Stimulated activated effector memory CD8-positive, alpha-beta T cell treated with anti-CD3 and anti-CD28 coated beads, Interleukin-12 subunit alpha, Interleukin-12 subunit beta, amount 100 ng/mL, for 72 hours (primary cell): ENCODE results near the gene OR52K2.

Experiments used
- ATAC-seq: fragments of 150-1000 bp; cut with Tn5 transposase; 2 replicates; pipeline ENCODE4 v1.10.0; 2021
- DNase-seq, 2 donors: peaks; one replicate each; pipeline ENCODE4 v3.0.0; 2021 to 2022; ENCODE audit warnings: low spot score in 2 of 2
- H3K27ac Mint-ChIP-seq: one replicate; pipeline ENCODE4 v1.8.0; 2022; ENCODE audit warnings: mild to moderate bottlenecking, mixed read lengths
- H3K36me3 Mint-ChIP-seq: one replicate; pipeline ENCODE4 v1.8.0; 2022; ENCODE audit warnings: mild to moderate bottlenecking, mixed read lengths
- H3K4me1 Mint-ChIP-seq: one replicate; pipeline ENCODE4 v1.8.0; 2022; ENCODE audit warnings: mixed read lengths
- H3K4me3 Mint-ChIP-seq: one replicate; pipeline ENCODE4 v1.8.0; 2022; ENCODE audit warnings: mild to moderate bottlenecking, mixed read lengths
- H3K9me3 Mint-ChIP-seq: one replicate; pipeline ENCODE4 v1.8.0; 2022; ENCODE audit warnings: mixed read lengths

Gene OR52K2

DNA sequence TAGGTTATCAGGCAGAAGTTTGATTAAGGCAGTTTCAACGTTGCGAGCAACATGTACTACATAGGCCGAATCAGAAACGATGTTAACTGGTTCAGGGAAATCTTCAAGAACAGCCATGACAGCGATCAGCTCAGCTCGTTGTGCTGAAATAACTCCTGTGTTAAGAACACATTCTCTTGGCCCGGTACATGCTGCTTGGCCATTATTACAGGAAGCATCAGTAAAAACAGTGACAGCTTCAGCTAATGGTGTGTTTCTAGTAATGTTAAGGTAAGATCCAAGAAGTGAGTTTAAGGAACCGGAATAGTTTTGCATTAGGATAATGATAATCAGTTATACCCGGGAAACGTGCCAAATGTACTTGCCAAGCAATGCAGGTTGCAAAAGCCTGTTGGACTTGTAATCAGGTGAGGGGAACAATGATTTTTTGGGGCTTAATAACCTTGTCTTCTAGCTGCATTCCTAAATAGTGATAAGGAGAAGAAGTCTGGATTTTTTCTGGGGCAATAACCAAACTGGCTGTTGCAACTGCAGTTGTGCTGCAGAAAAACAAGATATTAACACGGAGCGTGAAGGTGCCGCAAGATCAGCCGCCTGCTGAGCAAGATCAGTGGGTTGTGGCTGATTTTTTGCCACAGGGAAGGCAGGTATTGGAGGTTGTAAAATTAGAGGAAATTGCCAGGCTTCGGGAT is 47.6 kb downstream of the OR52K2 start:
- Mint-ChIP-seq H3K36me3 (no peaks in the 10 kb centered on the region), H3K4me3 (no peak overlapping the region), H3K9me3 (no peaks in the 10 kb centered on the region), H3K4me1 (peaks cover 6% of the 10 kb centered on the region), H3K27ac (no peak overlapping the region)
- no peak for DNase-seq
- ATAC-seq, result no peak
